HG03354 (cell line): Measurements from ENCODE around the gene GRAMD1C.
"Not testable (repeated sequence)": the region's sequence is repeated elsewhere in the genome, so short reads cannot be mapped to it uniquely, and the experiment has no call there.

Source experiments
- ATAC-seq: cut with Tn5 transposase; IDR thresholded peaks from one replicate; pipeline ENCODE4 v1.9.1; 2021; ENCODE audit warnings: mild to moderate bottlenecking; ENCODE audit not compliant: unreplicated experiment, poor library complexity, severe bottlenecking

Gene GRAMD1C

DNA sequence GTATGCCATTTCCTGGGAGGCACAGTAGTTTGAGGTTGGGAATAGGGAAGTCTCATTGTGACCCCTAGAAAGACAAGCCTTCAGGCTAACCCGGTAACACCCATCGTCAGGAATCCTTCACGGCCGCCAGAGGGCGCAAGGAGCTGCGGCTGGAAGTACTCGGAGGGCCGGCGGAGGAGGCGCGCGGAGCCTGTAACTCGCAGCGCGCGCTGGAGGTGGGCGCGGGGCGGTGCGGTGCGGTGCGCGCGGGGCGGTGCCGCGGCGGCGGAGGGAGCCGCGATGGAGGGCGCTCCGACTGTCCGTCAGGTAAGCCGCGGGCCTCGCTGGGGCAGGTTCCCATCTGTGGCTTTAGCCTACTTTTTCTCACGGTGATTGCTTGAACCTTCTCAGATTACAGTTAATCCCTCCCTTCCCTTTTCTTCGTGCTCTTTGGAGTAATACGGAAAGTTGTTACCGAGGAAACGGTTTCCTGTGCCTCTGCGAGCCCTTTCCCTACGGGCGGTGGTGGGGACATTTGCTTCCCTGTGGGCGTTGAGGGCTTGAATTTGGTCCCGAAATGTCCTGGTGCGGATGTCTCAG lies at the start of gene GRAMD1C:
GRAMD1C (plus strand) TSS at position 158 of the 579 bp plus-strand sequence; CDS start at position 280, 122 bp downstream.
- ATAC-seq = peak; percentile 97

DNA sequence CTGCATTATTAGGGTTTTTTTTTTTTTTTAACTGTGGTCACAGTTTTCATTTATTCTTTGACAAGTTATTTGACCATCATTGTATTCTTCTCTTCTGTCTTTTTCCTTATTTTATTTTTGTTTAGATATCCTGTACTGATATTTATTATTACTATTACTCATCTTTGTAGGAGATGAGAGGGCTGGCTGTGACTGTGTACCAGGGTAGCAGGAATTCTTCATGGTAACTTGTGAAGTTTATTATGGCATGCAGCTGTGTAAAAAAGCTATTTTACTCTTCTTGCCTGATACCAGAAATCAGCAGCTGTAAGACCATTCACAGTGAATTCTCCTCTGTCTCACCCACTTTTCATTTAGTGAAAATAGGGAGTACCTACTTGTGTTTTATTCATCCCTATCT lies 47.2 kb upstream of the GRAMD1C start:
- no peak for ATAC-seq

DNA sequence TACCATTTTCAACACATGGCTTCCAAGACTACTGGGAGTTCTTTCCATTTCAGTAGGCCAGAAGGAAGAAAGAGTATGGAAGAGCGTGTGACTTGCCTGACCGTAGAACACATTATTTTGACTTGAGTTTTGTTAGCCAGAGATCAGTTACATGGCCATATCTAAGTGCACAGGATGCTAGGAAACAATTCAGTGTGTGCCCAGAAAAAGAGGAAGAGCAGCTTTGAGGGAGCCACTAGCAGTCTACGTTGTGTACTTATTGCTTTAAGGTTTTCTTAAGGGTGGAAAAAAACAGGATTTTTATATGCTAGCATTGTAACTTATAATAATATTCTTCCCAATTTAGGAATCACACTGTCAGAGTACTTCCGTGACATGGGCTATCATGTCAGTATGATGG lies 44.1 kb upstream of the GRAMD1C start:
- no peak for ATAC-seq

DNA sequence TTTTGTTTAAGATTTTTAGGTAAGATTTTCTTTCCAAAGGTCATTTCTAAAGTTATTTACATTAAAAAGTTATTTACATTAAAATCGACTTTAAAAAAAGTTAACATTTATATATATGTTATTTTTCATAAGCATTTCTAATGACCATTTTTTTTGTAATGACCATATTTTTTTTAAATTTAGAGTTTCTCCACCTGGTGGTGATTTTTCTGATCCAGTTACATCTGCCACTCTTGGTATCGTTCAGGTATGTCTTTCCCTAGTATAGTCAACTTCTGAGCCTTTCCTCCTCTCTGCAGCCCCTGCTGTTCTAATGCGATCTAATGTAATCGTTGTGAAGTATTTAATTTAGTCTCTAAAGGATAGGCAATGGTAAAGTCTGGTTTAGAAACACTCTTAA lies 42.9 kb upstream of the GRAMD1C start:
- no peak for ATAC-seq

DNA sequence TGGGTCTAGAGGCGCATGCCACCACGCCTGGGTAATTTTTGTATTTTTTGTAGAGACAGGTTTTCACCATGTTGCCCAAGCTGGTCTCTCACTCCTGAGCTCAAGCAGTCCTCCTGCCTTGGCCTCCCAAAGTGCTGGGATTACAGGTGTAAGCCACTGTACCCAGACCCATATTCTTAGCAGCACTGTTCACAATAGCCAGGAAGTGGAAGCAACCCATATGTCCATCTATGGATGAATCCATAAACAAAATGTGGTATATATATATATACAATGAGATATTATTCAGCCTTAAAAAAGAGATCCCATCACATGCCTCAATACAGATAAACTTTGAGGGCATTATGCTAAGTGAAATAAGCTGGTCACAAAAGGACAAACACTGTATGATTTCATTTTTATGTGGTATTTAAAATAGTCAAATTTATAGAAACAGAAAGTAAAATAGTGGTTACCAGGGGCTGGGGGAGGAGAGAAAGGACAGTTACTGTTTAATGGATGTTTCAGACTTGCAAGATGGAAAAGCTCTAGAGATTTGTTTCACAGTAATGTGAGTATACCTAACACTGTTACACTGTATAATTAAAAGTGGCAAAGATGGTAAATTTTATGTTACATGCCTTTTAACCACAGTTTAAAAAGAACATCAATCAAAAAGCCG lies 35.7 kb upstream of the GRAMD1C start:
- peak; percentile 87 for ATAC-seq

DNA sequence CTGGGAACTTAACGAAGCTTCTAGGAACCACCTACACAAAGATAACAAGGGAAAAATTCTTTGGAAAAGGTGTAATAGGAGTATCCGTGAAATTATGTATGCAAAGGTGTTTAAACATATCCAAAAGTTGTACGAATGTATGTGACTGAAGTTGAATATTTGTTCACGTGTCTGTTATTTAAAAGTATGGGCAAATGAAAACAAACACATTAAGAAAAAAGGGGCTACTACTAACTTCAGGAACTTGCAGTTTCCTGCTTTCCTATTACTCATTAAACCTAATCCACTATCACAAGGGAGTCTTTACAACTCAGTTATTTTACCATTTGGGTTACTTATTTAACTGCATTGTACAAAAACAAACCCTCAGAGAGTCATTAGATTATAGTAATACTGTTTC lies 33.9 kb upstream of the GRAMD1C start:
- ATAC-seq = no peak

DNA sequence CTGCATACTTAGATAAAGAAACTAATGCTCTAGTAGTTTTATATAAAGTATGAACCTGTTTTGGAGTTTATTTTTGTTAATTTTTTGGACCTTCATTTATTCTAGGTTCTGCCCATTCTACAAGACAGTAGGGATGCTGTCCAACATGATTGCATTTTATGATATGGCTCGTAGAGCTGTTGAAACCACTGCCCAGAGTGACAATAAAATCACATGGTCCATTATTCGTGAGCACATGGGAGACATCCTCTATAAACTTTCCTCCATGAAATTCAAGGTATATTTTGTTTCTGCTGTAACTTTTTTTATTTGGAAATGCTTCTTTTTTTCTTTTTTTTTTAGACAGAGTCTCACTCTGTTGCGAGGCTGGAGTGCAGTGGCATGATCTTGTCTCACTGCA lies 33.3 kb upstream of the GRAMD1C start:
- no peak for ATAC-seq

DNA sequence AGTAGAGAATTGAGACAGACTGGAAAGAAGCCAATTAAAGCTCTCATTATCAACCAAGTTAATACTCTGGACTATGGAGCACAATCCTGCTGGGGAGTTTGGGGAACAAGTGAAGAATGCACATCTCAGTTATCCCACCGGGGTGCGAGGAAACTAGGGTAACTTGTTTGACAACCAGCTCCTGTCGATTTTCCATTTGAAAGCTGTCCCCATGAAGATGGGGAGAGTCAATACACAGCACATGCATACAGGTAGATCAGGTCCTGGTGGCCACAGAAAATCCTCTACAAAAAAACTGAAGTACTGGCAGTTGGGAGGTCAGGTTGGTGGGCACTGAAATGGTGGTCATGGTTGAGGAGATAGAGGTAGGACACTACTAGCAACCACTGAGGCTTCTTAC lies 25.7 kb upstream of the GRAMD1C start:
- ATAC-seq = no peak

DNA sequence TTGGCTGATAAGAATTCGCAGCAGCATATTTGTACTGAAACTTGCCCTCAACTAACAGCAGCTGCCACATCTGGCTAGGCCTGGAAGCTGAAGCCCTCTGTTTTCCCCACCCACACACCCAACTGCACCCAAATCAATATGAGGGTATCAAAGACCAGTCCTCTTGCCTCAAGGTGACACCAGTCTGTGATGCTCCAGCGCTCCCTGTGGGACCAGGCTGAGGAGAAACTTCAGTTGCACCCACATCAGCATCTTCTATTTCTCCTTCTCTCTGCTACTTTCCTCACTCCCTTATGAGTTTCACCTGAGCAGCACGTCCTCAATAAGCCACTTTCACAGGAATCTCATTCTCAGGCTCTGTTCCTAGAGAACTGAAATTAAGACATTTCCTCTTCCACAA lies 18.7 kb upstream of the GRAMD1C start:
- ATAC-seq = no peak

DNA sequence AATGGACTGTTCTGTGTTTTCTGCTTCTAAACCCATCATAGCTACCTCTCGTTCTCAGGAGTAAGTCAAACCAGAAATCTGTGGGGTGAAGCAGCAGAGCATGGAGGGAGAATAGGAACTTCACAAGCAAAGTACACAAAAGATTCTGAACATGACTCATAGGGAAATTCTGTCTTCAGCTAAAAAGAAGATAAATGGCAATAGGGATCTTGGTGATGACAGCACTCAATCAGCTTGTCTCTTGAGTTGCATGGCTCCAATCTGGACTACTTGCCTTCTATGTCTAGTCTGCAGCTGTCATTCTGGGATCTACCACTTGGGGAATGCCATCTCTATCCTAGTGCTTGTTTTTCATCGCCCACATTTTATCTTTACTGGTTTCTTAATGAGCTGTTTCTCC lies 13.5 kb upstream of the GRAMD1C start:
- ATAC-seq = peak; percentile 66

DNA sequence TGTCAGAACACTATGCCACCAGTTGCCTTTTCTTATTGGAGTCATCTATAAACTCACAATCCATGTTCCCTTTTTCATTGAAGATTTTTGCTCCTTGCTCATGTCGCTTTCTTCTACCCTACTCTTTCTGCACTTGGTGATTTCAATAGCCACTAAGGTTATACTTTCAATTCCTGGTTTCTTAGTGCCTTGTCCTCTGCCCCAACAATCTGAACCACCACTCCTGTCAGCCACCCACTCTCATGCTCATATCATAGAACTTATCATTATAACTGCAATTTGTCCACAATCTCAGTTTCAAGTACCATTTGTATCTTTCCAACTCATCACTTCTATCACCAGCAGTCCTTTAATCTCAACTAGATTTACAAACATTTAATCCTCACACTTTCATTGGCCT lies 10.0 kb upstream of the GRAMD1C start:
- ATAC-seq = no peak

DNA sequence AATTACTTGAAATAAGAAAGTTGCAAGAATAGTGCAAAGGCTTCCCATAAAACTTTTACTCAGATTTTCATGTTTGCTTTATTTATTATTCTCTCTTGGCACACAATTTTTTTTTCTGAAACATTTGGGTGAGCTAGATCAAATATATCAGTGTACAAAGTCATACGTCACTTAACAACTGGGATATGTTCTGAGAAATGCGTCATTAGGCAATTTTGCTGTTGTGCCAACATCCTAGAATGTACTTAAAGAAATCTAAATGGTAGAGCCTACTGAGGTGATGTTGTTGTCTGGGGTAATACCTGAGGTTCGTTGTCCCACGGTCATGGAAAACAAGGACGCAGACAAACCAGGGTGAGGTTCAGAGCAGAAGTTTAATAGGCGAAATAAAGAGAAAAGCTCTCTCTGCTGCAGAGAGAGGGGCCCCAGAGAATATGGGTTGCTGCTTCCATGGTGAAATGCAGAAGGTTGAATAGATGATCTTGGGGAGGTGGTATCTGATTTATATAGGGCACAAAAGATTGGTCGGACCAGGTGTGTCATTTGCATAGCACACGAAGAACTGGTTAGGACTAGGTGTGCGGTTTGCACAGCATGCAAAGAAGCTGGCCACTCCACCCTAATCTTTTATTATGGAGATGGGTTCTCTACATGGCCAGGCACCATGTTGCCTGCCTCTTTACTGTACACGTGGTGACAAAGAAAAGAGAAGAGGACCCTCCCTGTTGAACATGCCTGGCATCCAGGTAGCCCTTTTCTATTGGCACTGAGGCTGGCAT lies 8.8 kb upstream of the GRAMD1C start:
- ATAC-seq = no peak

DNA sequence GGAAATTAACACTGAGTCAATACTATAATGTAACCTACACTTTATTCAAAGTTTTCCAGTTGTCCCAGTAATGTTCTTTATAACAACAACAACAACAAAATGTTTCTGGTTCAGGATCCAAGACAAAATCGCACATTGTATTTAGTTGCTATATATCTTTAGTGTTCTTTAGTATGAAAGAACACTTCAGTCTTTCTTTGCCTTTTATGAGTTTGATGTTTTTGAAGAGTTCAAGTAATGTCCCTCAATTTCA lies 7.6 kb upstream of the GRAMD1C start:
- no peak for ATAC-seq

DNA sequence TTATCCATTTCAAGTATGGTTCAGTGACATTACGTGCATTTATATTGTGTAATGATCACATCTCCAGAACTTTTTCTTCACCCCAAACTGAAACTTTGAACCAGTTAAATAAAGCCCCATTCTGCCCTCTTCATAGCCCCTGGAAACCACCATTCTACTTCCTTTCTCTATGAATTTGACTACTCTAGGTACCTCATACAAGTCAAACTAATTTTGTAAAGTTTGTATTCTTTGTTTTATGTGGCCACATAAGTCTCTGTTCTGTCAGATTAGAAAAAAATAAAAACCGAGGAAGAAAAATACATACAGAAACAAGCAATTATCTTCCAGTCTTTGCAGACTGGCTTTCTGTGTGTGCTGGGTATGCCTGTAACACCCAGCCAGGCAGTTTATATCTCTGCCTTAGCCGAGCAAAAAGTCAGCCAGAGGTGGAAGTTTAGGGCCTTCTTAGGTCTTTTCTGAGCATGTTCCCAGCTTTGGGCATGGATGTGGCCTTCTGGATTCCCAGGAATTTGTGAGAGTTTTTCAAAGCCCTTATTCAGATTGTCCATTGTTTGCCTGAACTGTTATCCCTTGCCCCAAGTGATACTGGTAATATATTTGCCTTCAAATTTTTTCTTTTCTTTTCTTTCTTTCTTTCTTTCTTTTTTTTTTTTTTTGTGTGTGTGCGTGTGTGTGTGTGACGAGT lies 6.0 kb upstream of the GRAMD1C start:
- ATAC-seq = peak; percentile 66

DNA sequence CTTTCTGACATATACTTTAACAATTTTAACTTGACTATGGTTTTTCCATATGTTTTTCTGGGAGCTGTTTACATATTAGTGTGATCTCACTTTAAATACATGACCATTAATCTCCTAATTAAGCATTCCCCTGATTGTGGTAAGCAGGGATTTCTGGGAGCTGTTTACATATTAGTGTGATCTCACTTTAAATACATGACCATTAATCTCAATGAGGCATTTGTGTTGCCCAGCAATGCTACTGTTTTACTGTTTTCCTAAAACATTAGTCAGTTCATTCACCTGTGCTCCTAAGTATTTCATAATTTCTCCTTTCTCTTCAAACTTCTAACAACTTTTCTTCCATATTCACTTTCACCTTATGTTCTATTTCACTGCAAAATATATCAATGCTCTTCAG lies 3.6 kb upstream of the GRAMD1C start:
- no peak for ATAC-seq

DNA sequence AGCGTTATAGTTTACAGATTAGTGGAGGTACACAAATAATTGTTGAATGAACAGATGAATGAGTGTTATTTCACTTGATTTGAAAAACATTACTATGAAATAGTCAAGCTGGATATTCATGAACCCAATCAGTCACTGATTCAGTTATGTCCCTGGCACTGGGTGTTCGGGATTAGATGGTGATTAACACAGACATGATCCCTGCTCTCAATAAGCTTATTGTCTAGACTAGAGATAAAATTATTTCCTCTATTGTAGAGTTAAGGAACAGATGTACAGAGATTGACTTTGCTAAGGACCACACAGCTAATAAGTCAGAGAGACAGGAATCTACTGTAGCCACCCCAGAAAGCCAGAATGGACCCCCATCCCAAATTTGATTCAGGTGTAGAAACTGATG lies 963 bp downstream of the GRAMD1C start:
- no peak for ATAC-seq

DNA sequence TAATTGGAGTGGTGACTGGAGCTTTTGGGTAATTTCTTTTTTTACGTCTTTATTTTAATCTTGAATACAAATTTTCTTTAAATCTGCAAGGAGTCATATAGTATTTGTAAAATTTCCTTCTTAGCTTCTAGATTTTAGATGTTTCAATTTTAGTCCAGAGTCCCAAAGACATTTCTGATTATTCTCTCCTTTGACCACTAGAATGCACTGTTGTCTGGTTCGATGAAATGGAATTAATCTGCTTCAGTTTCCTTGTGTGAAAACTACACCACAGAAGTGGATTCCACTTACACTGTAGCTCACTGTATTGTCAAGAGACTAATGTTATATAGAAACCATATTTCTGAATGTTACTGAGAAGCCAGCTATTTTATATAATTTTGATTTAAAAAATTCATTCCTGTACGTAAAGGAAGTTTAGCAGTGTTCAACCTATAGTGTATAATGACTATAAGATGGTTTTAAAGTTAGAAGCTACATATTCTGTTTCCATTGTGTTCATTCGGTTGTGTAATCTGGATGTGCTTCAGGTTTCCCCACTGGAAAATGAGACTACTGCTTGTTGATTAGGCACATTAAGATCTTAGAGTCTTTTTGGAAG lies 6.1 kb downstream of the GRAMD1C start:
- ATAC-seq = peak; percentile 55

DNA sequence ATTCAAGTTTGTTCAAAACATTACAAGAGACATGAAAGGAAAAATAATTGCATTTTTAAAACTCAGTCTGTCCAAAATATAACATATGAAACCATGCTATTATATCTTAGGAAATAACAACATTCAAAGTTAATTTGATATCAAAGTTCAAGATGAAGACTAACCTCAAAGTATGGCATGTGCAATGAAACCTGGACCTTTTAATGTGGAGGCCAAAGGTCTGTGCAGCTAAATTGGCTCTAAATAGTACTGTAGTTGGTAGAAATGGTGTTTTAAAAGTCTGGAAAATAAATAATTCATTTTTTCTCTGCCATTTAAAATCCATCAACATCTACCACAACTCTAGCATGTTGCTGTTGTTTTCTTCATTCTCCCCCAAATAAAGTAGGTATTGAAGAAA lies 8.7 kb downstream of the GRAMD1C start:
- ATAC-seq = no peak

DNA sequence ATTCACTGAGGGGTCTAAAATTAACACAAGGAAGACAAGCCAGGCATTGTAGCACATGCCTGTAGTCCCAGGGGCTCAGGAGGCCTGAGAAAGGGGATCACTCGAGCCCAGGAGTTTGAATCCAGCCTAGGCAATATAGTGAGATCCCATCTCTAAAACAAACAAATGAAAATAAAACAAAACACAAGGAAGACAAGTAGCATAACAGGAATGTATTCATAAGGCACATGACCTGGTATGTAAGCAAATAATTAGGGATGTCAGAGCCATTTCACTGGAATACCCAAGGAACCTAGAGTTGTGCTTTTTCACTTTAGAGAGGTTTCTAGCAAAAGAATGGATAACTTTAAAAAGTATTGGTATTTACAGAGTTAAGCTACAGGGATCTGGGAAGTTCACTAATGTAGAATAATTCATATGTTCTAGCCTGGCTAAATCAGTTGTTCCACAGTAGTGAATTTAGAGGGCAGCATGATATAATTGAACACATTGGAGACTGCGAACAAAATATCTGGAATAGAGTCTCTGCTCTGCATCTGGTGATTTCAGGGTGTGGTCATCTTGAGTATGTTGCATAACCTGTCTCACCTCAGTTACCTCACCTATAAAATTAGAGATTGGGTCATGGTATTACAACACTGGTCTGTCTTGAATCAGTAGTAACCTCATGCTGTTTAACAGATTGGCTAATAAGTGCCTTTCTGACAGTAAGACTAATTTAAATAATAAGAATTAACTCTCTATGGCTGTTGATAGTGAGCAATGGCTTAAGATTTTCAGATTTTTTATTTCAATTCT lies 9.3 kb downstream of the GRAMD1C start:
- no peak for ATAC-seq

DNA sequence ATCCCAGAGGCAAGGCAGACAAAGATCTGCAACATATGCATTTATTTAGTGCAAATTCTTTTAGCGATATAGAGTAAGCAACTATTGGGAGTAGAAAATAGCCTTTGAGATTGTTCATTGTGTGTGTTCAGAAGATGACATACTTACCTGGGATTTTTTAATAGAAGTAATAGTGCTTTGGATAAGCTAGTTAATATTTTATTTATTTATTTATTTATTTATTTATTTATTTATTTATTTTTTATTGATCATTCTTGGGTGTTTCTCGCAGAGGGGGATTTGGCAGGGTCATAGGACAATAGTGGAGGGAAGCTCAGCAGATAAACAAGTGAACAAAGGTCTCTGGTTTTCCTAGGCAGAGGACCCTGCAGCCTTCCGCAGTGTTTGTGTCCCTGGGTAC lies 10.5 kb downstream of the GRAMD1C start:
- not testable (repeated sequence) for ATAC-seq
